Osteoblast (primary cell): ENCODE data around the gene TACC2. TPM values are rescaled to one million over a fixed set of nuclear protein-coding genes. Genes with fewer than 3 reads are reported as not detected.

Source experiments
- DNase-seq: peaks from one replicate; pipeline ENCODE4 v3.0.0; 2011; ENCODE audit warnings: low spot score, mixed read lengths; ENCODE audit not compliant: insufficient read length; ENCODE audit errors: missing footprints
- H2AFZ ChIP-seq: 2 replicates; pipeline ENCODE4 v1.6.0; 2011; ENCODE audit warnings: mild to moderate bottlenecking, low read length
- H3K27ac ChIP-seq: 2 replicates; pipeline ENCODE4 v1.5.1; 2011; ENCODE audit warnings: mild to moderate bottlenecking, low read depth, low read length, moderate library complexity
- H3K27me3 ChIP-seq: 2 replicates; pipeline ENCODE4 v1.6.0; 2012; ENCODE audit warnings: mild to moderate bottlenecking, control low read depth, inconsistent platforms, low read length, moderate library complexity; ENCODE audit not compliant: insufficient read depth
- H3K36me3 ChIP-seq: 2 replicates; pipeline ENCODE4 v1.5.1; 2011; ENCODE audit warnings: mild to moderate bottlenecking, low read length, control low read depth, moderate library complexity; ENCODE audit not compliant: insufficient read depth
- H3K4me1 ChIP-seq: 2 replicates; pipeline ENCODE4 v1.5.1; 2011; ENCODE audit warnings: mild to moderate bottlenecking, low read length, control low read depth, moderate library complexity; ENCODE audit not compliant: insufficient read depth
- H3K4me2 ChIP-seq: 2 replicates; pipeline ENCODE4 v1.6.0; 2011; ENCODE audit warnings: mild to moderate bottlenecking, low read length; ENCODE audit not compliant: insufficient read depth
- H3K4me3 ChIP-seq: fragments of 200-600 bp; sonication (generic); 3 replicates; pipeline ENCODE4 v1.5.1; 2012; ENCODE audit warnings: mild to moderate bottlenecking, low read length, inconsistent platforms; ENCODE audit not compliant: insufficient read depth
- H3K79me2 ChIP-seq: 2 replicates; pipeline ENCODE4 v1.6.0; 2012; ENCODE audit warnings: mild to moderate bottlenecking, low read length, control low read depth, inconsistent platforms; ENCODE audit not compliant: insufficient read depth
- H3K9me3 ChIP-seq: 2 replicates; pipeline ENCODE4 v1.5.1; 2011; ENCODE audit warnings: low read depth, low read length, control low read depth
- H4K20me1 ChIP-seq: 2 replicates; pipeline ENCODE4 v1.6.0; 2012; ENCODE audit warnings: mild to moderate bottlenecking, low read length, control low read depth; ENCODE audit not compliant: insufficient read depth
- total RNA-seq: library from RNA; depleted of rRNA; stranded (reverse); fragments of >200 nt; gene quantifications from 2 replicates; pipeline ENCODE4 v1.2.3, GENCODE V29; 2012
- TF ChIP-seq, protein P1 (sequence below): IDR thresholded peaks from 2 replicates; pipeline ENCODE4 v1.5.1; 2011; ENCODE audit warnings: mild to moderate bottlenecking, low read depth, low read length, moderate library complexity; ENCODE audit errors: extremely low read depth

Gene TACC2
- total RNA-seq, 1 donor = 5.8 TPM

- TF ChIP-seq, protein P1, sequence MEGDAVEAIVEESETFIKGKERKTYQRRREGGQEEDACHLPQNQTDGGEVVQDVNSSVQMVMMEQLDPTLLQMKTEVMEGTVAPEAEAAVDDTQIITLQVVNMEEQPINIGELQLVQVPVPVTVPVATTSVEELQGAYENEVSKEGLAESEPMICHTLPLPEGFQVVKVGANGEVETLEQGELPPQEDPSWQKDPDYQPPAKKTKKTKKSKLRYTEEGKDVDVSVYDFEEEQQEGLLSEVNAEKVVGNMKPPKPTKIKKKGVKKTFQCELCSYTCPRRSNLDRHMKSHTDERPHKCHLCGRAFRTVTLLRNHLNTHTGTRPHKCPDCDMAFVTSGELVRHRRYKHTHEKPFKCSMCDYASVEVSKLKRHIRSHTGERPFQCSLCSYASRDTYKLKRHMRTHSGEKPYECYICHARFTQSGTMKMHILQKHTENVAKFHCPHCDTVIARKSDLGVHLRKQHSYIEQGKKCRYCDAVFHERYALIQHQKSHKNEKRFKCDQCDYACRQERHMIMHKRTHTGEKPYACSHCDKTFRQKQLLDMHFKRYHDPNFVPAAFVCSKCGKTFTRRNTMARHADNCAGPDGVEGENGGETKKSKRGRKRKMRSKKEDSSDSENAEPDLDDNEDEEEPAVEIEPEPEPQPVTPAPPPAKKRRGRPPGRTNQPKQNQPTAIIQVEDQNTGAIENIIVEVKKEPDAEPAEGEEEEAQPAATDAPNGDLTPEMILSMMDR = no peak
- no peak overlapping the region for H3K27ac ChIP-seq
- H2AFZ ChIP-seq = no peak overlapping the region
These were observed 205.3 kb downstream of the TACC2 start for GRCh38 chr10:122194251-122194650.

GRCh38 chr10:122196218-122196617 is 207.3 kb downstream of the TACC2 start:
- Histone ChIP-seq H2AFZ (no peak overlapping the region), H3K9me3 (no peaks in the 10 kb centered on the region), H3K4me3 (no peak overlapping the region), H3K4me2 (no peak overlapping the region), H3K27ac (no peak overlapping the region), H3K4me1 (no peaks in the 10 kb centered on the region), H3K79me2 (no peaks in the 10 kb centered on the region), H3K27me3 (no peaks in the 10 kb centered on the region), H4K20me1 (peaks cover 6% of the 10 kb centered on the region), H3K36me3 (no peaks in the 10 kb centered on the region)
- DNase-seq = no peak
- TF ChIP-seq, protein P1 = no peak

More at GRCh38 chr10:122194251-122194650, 205.3 kb downstream of the TACC2 start:
- H3K36me3 ChIP-seq = no peaks in the 10 kb centered on the region
- H3K4me3 ChIP-seq = no peak overlapping the region
- H3K4me2 ChIP-seq = no peak overlapping the region
- no peak for DNase-seq
- H3K4me1 ChIP-seq = no peaks in the 10 kb centered on the region
- H3K79me2 ChIP-seq = no peaks in the 10 kb centered on the region
- H4K20me1 ChIP-seq = peaks cover 6% of the 10 kb centered on the region
- H3K9me3 ChIP-seq = no peaks in the 10 kb centered on the region
- H3K27me3 ChIP-seq = no peaks in the 10 kb centered on the region

DNA sequence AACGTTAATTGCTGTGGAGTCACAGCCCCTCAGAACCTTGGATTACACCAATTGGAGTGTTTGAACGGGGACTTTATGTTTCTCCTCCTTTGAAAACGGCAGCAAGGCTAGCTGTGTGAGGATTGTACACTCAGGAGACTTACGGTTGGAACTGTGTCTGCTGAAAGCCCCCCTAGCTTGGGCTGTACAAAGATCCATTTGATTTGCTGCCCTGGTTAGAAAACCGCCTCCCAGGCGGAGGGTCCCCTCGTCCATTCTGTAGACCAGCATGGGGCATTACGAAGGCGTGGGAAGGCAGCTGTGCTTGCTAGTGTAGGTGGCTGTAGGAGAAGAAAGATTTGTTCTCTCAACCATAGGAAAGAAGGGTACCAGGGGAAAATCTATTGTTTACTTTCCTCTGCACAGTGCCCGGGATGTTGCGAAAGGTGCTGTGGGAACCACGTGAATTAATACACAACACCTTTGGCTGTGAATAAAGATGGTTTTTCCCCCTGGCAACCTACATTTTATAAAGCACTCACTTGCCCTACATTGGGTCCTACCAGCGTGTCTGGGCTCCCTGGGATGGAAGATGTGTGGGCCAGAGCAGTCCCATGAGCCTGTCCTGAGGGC is 208.8 kb downstream of the TACC2 start:
- no peak for DNase-seq
- Histone ChIP-seq H3K36me3 (no peaks in the 10 kb centered on the region), H3K4me2 (no peak overlapping the region), H3K27ac (no peak overlapping the region), H3K4me3 (no peak overlapping the region), H3K27me3 (no peaks in the 10 kb centered on the region), H3K79me2 (no peaks in the 10 kb centered on the region), H3K9me3 (no peaks in the 10 kb centered on the region), H4K20me1 (peaks cover 3% of the 10 kb centered on the region), H3K4me1 (no peaks in the 10 kb centered on the region), H2AFZ (no peak overlapping the region)
- TF ChIP-seq, protein P1 = no peak

- Histone ChIP-seq H4K20me1 (no peaks in the 10 kb centered on the region), H3K4me1 (no peaks in the 10 kb centered on the region), H3K9me3 (no peaks in the 10 kb centered on the region), H3K4me2 (no peak overlapping the region), H3K27me3 (no peaks in the 10 kb centered on the region), H2AFZ (no peak overlapping the region), H3K79me2 (no peaks in the 10 kb centered on the region), H3K36me3 (no peaks in the 10 kb centered on the region), H3K27ac (no peak overlapping the region), H3K4me3 (no peak overlapping the region)
- DNase-seq = no peak
- TF ChIP-seq, protein P1 = no peak
These were observed 209.7 kb downstream of the TACC2 start for GRCh38 chr10:122198631-122199030.
